Thyroid gland (tissue), 4 donors: ENCODE measurements around the gene GADD45A.

Experiments used
- CTCF ChIP-seq, 6 experiments: fragments of 200-600 bp in 3 of 6; fragments of 450-650 bp in 3 of 6; sonication (generic) in 3 of 6; IDR thresholded peaks; one replicate each; pipeline ENCODE4 v1.5.1; 2016 to 2019; ENCODE audit warnings: antibody characterized with exemption in 6 of 6, mild to moderate bottlenecking in 2 of 6, inconsistent platforms in 1 of 6, moderate library complexity in 1 of 6
- POLR2A ChIP-seq, 2 donors: fragments of 450-650 bp; IDR thresholded peaks; one replicate each; pipeline ENCODE4 v1.6.1; 2017; ENCODE audit warnings: antibody characterized with exemption in 2 of 2, mild to moderate bottlenecking in 2 of 2, moderate library complexity in 1 of 2

- no peak for TF ChIP-seq CTCF (IDR thresholded peaks at IDR 0.05)
- no peak for TF ChIP-seq POLR2A (IDR thresholded peaks at IDR 0.05)
Observed at GRCh38 chr1:67677930-67678329, 7.1 kb upstream of the GADD45A start.
